HEK293T (cell line): ENCODE data around the gene TEK.

Experiments
- BHLHE40 ChIP-seq: fragments of 450-650 bp; IDR thresholded peaks from 2 replicates; pipeline ENCODE4 v1.6.1; 2016; ENCODE audit warnings: mild to moderate bottlenecking, moderate library complexity, borderline replicate concordance
- FOXK2 ChIP-seq: fragments of 450-650 bp; IDR thresholded peaks from 2 replicates; pipeline ENCODE4 v1.6.1; 2016; ENCODE audit warnings: mild to moderate bottlenecking
- SP1 ChIP-seq: fragments of 450-650 bp; IDR thresholded peaks from 2 replicates; pipeline ENCODE4 v1.6.1; 2017
- SUZ12 ChIP-seq: fragments of 450-650 bp; IDR thresholded peaks from 2 replicates; pipeline ENCODE4 v1.6.1; 2016; ENCODE audit warnings: mild to moderate bottlenecking
- ZNF384 ChIP-seq: fragments of 450-650 bp; IDR thresholded peaks from 2 replicates; pipeline ENCODE4 v1.6.1; 2016

DNA sequence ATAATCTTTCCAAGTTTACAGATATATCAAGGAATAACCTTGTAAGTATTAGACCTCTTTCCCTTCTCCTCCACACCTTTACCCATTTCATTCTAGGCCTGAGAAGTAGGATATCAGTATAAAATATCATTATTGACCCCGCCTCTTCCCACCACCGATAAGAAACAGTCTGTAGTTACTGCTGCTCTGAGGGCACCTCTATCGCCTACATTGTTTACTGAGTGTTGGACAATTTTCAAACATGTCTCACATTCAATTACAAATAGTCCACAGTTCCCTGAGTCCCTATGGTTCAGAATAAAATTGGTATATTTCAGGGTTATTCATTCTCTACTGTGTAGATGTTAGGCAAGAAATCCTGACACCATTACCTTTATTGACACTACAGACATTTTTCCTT, 73.4 kb downstream of the TEK start:
- TF ChIP-seq BHLHE40 (no peak), SP1 (no peak), FOXK2 (no peak), SUZ12 (no peak), ZNF384 (no peak)
